ENCODE measurements around the gene CDK17.

GRCh38 chr12:96314723-96315122 is 85.5 kb downstream of the CDK17 start:
- TF ChIP-seq CTCF (IDR thresholded peaks at IDR 0.05) = no peak
- TF ChIP-seq POLR2A (IDR thresholded peaks at IDR 0.05) = no peak
- no peak for TF ChIP-seq POLR2AphosphoS5 (IDR thresholded peaks at IDR 0.05; ENCODE audit: insufficient read depth in 1 of 2, low read depth in 1 of 2)
